K562 (cell line): ENCODE results near the gene MAST1. TPM values are rescaled to one million over a fixed set of nuclear protein-coding genes. Genes with fewer than 3 reads are reported as not detected.
A peak's percentile ranks its signal among the peaks of the same experiment; 100 is the strongest.

Experiments
- ADNP ChIP-seq: fragments of 200-800 bp; sonication (Bioruptor generic); IDR thresholded peaks from 2 replicates; pipeline ENCODE4 v1.6.1; 2016; ENCODE audit warnings: missing genetic modification characterization, missing compliant biosample characterization
- ETV1 ChIP-seq: fragments of 450-650 bp; conservative IDR thresholded peaks from 2 replicates; pipeline ENCODE4 v1.6.1; 2016; ENCODE audit warnings: missing genetic modification characterization, control low read depth, low read depth, missing compliant biosample characterization
- FOSL1 ChIP-seq: fragments of 200-800 bp; sonication (Bioruptor generic); conservative IDR thresholded peaks from 2 replicates; pipeline ENCODE4 v1.6.1; 2016; ENCODE audit warnings: missing genetic modification characterization, missing compliant biosample characterization
- FOXO4 ChIP-seq: fragments of 450-650 bp; formaldehyde crosslinking; IDR thresholded peaks from 2 replicates; pipeline ENCODE4 v1.4.0; 2020; ENCODE audit warnings: mild to moderate bottlenecking, moderate library complexity
- MAFG ChIP-seq: fragments of 450-650 bp; conservative IDR thresholded peaks from 2 replicates; pipeline ENCODE4 v1.6.1; 2016; ENCODE audit warnings: missing genetic modification characterization, missing compliant biosample characterization
- RBM15 ChIP-seq: fragments of 200-400 bp; formaldehyde crosslinking; IDR thresholded peaks from 2 replicates; pipeline ENCODE4 v1.6.1; 2018; ENCODE audit warnings: mild to moderate bottlenecking, low read length, moderate library complexity; ENCODE audit not compliant: insufficient read depth
- SP2 ChIP-seq: IDR thresholded peaks from 2 replicates; pipeline ENCODE4 v1.6.1; 2011; ENCODE audit warnings: mild to moderate bottlenecking, low read depth, low read length, moderate library complexity; ENCODE audit not compliant: poor library complexity, severe bottlenecking; ENCODE audit errors: extremely low read depth
- ZC3H8 ChIP-seq: fragments of 450-650 bp; IDR thresholded peaks from 2 replicates; pipeline ENCODE4 v1.6.1; 2017
- ZFP30 ChIP-seq: fragments of 250-450 bp; sonication (Bioruptor Pico); IDR thresholded peaks from 2 replicates; pipeline ENCODE4 v1.8.0; 2022; ENCODE audit warnings: moderate library complexity, mild to moderate bottlenecking, inconsistent platforms, borderline replicate concordance
- ZNF239 ChIP-seq: fragments of 250-450 bp; sonication (Bioruptor Pico); IDR thresholded peaks from 2 replicates; pipeline ENCODE4 v1.4.0; 2020; ENCODE audit warnings: mild to moderate bottlenecking
- ZNF449 ChIP-seq: fragments of 250-450 bp; sonication (Bioruptor Pico); IDR thresholded peaks from 2 replicates; pipeline ENCODE4 v1.8.0; 2022; ENCODE audit warnings: moderate library complexity, mild to moderate bottlenecking, inconsistent platforms
- ZNF511 ChIP-seq: sonication (generic); formaldehyde crosslinking; IDR thresholded peaks from 2 replicates; pipeline ENCODE4 v1.8.0; 2022; ENCODE audit warnings: mild to moderate bottlenecking, missing genetic modification reagents
- ZNF518B ChIP-seq: fragments of 250-450 bp; sonication (Bioruptor Pico); IDR thresholded peaks from 2 replicates; pipeline ENCODE4 v1.5.0; 2021; ENCODE audit warnings: mild to moderate bottlenecking, moderate library complexity
- polyA plus RNA-seq, 8 experiments: library from polyadenylated mRNA; depleted of rRNA in 4 of 8; stranded (reverse) in 5 of 8; unstranded in 3 of 8; fragments of >200 nt; fragmentation: Nextera tagmentation in 2 of 8; fragmentation: Illumina TruSeq in 1 of 8; extraction: Ambion mirVana in 2 of 8; extraction: Trizol in 1 of 8; gene quantifications; 2 replicates each; pipeline versions ENCODE4 v1.2.1 to v1.2.3, GENCODE V29; 2011 to 2014; ENCODE audit warnings: inconsistent platforms in 1 of 8, missing spikeins in 1 of 8
- total RNA-seq, 7 experiments: library from RNA; depleted of rRNA in 6 of 7; stranded (reverse); fragments of >200 nt in 6 of 7; fragmentation: Illumina TruSeq in 2 of 7; extraction: Trizol in 2 of 7; gene quantifications; 2 replicates each; pipeline versions ENCODE4 v1.2.1 to v1.2.3, GENCODE V29; 2011 to 2021; ENCODE audit warnings: low replicate concordance in 1 of 7

MAST1 gene
- total and polyA plus RNA-seq, 9 of the 15 experiments (the other 6 are each of a cell fraction or from before 2014, with no cell fraction given), result 0.48 to 10.3 (median 3.9) TPM

- TF ChIP-seq FOXO4 (CRISPR knock-in tag) (no peak), ZC3H8 (no peak), SP2 (no peak), ETV1 (no peak), FOSL1 (no peak), ZFP30 (CRISPR knock-in tag) (no peak), ZNF518B (CRISPR knock-in tag) (no peak), RBM15 (no peak), MAFG (tag) (no peak), ZNF239 (CRISPR knock-in tag) (no peak), ZNF511 (CRISPR knock-in tag) (0 out of 2 replicates have a peak, but pooled peaks have one; percentile 27), ZNF449 (CRISPR knock-in tag) (no peak), ADNP (no peak)
Observed at GRCh38 chr19:12880551-12881171, 42.3 kb downstream of the MAST1 start (continued).
